ENCODE data around the gene EXOC8.
"Not testable (repeated sequence)": the region's sequence is repeated elsewhere in the genome, so short reads cannot be mapped to it uniquely, and the experiment has no call there.

The EXOC8 gene

DNA sequence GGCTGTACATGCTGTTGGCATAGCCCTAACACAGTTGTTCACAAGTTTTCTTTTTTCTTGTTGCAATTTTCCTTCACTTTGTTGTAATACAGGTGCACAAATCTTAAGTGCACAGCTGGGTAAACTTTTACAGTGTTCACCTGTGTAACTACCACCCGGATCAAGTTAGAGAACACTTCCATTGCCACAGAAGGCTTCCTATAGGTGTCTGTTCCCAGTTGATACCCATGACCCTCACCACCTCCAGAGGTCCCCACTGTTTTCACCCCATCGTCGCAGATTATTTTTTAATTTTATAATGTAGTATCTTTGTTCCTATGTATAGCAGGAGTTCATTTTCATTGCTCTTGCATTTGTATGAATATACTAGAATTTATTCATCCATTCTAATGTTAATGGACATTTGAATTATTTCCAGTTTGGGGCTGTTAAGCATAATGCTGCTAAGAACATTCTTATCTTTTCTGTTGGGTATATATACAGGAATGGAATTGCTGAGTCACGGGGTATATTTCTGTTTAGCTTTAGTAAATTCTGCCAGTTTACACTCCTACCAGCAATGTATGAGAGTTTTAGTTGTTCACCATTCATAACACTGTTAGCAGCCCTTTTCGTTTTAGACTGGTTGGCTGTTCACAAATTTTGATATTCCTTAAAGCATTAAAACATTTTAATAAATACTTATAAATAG is 16.8 kb upstream of the EXOC8 start:
- no peak for DNase-seq (ENCODE audit: low read depth, low spot score)
- H3K27ac ChIP-seq, result no peak overlapping the region

- no peak for DNase-seq (ENCODE audit: low read depth, low spot score)
Measured at GRCh38 chr1:231353086-231353485, 15.4 kb upstream of the EXOC8 start.

GRCh38 chr1:231351816-231352215 is 14.2 kb upstream of the EXOC8 start:
- H3K27ac ChIP-seq, result no peak overlapping the region
- DNase-seq (ENCODE audit: low read depth, low spot score), result no peak

More at GRCh38 chr1:231353086-231353485, 15.4 kb upstream of the EXOC8 start:
- H3K27ac ChIP-seq, result no peak overlapping the region

DNA sequence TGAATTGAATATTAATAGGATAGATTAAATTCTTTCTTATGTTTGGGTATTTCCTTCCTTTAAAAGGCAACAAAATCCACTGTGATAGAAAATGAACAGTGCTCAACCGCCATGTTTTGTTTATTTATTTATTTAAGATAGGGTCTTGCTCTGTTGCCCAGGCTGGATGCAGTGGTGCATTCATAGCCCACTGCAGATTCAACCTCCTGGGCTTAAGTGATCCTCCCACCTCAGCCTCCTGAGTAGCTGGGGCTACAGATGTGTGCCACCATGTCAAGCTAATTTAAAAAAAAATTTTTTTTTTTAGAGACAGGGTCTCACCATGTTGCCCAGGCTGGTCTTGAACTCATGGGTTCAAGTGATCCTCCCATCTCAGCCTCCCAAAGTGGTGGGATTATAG is 11.2 kb upstream of the EXOC8 start:
- not testable (repeated sequence) for H3K27ac ChIP-seq; DNase-seq (ENCODE audit: low read depth, low spot score)

GRCh38 chr1:231348442-231348841 is 10.8 kb upstream of the EXOC8 start:
- no peak overlapping the region for H3K27ac ChIP-seq
- no peak for DNase-seq (ENCODE audit: low read depth, low spot score)

GRCh38 chr1:231347961-231348360 is 10.3 kb upstream of the EXOC8 start:
- H3K27ac ChIP-seq, result no peak overlapping the region
- no peak for DNase-seq (ENCODE audit: low read depth, low spot score)

- DNase-seq (ENCODE audit: low read depth, low spot score), result no peak
- H3K27ac ChIP-seq, result peak overlapping the region; percentile 64
Measured at GRCh38 chr1:231340328-231341013, 2.8 kb upstream of the EXOC8 start.

DNA sequence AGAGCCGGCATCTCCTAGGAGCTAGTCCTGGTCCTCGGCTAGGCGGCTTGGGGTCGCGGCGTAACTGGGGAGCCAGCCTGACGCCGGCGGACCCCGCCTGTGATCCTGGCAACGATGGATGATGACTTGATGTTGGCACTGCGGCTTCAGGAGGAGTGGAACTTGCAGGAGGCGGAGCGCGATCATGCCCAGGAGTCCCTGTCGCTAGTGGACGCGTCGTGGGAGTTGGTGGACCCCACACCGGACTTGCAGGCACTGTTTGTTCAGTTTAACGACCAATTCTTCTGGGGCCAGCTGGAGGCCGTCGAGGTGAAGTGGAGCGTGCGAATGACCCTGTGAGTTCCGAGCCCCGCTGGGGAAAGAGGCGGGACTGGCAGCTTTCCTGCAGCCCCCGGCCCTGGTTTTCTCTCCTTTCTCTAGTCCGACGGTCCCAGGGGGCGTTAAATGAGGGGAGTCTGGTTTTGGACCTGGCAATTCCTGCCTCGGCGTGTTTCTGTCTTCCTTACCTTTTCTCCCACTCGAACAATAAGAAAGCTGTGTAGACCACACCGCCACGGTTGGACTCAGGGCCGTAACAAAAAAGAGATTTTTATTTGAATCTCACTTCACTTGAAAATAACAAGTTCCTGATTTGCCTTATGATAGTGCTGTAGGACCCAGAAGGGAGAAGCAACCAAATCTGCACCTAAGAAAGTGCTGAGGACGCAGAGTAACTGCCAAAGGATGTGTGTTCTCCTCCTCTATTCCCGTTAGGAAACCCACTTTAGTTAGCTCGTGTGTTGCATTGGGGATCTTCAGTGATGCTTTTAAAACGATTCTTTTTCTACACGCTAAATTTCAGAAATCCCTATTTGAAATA is 847 bp upstream of the EXOC8 start, which contains the start of gene SPRTN:
Gene SPRTN, plus strand, starts transcription at position 24 of the 859 bp plus-strand sequence. Its CDS starts 91 bp downstream, at position 115.
- H3K27ac ChIP-seq, result peak within 1 kb of the TSS; percentile 94
- DNase-seq (ENCODE audit: low read depth, low spot score), result no peak

DNA sequence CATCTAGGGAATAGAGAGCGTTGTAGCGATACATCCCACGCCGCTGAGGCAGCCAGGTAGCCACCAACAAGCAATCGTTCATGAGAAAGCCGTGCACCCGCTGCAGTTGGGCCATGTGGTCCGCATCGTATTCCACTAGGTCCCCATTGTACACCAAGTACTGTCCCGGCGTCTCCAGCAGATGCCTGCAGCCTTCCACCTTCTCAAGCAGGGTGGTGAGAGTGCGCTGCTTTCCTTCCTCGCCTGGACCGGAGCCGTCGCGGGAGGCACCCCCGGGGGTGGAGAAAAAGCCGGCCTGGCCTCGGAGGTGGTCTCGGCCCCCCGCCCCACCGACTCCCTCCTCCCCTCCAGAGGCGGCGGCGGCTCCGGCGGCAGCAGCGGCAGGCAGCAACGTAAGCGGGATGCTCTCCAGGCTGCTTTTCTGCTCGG is 595 bp downstream of the EXOC8 start:
- DNase-seq (ENCODE audit: low read depth, low spot score), result no peak
- peak overlapping the region; percentile 94 for H3K27ac ChIP-seq

DNA sequence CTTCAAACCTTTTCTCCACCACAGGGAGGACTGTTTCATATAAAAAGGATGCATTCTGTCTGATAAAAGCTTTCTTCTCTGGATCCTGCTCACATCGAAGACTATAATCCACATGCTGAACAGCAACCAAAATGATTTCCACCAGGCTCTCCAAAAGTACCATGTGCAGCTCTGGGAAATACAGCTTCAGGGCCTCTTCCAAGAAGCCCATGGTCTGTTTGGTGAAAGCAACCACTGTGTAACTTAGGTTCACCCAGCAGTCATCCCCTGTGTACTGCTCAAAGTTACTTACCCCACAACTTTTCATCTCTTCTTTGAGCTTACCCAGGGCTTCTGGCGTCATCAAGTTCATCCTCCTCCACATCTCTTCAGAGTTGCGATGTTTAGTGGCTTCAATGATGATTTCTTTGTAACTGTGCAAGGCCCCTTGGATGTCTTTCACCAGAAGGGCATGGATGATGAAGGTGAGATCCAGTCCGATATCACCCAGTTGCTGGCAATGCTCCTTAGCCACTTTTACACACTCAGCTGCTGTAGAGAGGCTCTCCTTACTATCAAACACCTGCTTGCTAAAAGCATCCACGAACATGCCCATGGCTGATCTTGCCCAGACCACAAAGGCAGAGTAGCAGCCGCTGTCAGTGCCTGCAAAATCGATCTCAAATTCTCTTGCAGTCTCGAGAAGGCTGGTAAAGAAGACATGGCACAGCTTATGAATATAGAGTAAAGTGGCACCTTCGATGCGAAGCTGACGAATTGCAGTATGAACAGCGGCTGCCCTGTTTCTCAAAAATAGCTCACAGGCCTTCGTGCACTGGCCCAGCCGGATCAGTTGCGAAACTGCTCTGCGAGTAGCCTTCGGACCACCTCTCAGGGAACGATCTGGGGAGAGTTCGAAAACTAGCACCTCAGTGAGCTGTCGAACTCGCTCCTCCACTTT is 1.7 kb downstream of the EXOC8 start:
- DNase-seq (ENCODE audit: low read depth, low spot score), result no peak
- H3K27ac ChIP-seq, result no peak overlapping the region

- no peak for DNase-seq (ENCODE audit: low read depth, low spot score)
- no peak overlapping the region for H3K27ac ChIP-seq
Measured at GRCh38 chr1:231334952-231335351, 2.7 kb downstream of the EXOC8 start.

GRCh38 chr1:231334079-231334666 is 3.5 kb downstream of the EXOC8 start:
- H3K27ac ChIP-seq, result no peak overlapping the region
- DNase-seq (ENCODE audit: low read depth, low spot score), result no peak

DNA sequence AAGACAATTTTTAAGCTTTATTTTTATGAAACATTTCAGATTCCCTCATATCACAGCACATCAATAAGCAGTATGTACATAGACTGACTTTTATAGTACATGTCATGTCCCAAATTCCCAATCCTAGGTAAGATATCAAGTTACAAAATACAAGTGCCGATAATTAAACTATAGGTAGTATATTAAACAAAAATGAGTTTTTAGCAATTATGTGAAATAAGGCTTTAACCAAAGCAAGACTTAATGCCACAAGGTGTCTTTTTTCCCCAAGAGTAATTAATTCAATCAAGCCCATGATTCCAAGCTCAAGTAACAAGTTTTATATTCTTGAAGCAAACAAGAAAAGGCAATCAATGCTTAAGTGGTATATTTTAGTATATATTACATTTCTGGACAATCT is 4.9 kb downstream of the EXOC8 start:
- no peak overlapping the region for H3K27ac ChIP-seq
- DNase-seq (ENCODE audit: low read depth, low spot score), result no peak

DNA sequence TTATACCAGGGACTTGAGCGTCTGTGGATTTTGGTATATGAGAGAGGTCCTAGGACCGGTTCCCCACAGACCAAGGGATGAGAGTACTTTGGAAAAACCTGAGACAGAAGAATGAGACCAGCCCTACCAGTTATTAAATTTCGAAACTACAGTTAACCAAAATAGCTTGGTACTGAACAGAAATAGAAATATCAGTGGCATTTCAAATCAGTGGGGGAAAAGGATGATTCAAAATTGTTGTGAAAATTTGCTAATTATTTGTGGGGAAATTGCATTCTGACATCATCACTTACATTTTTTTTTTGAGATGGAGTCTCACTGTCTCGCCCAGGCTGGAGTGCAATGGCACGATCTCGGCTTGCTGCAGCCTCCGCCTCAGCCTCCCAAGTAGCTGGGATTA is 8.2 kb downstream of the EXOC8 start:
- H3K27ac ChIP-seq, result no peak overlapping the region
- no peak for DNase-seq (ENCODE audit: low read depth, low spot score)

DNA sequence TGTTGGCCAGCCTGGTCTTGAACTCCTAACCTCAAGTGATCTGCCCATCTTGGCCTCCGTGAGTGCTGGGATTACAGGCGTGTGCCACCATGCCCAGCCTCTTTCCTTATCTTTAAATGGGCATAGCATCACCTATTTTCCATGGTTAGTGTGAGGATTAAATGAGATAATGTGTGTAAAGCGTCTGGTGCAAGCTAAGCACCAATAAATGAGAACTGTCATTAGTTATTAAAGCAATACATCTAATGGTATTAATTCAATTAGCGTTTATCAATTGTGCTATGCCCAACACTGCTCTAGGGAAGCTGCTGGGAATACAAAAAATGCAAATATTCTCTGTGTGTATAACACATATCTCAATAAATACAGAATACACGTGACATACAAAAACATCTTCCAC is 10.0 kb downstream of the EXOC8 start:
- DNase-seq (ENCODE audit: low read depth, low spot score), result no peak
- no peak overlapping the region for H3K27ac ChIP-seq

GRCh38 chr1:231326248-231326647 is 11.4 kb downstream of the EXOC8 start:
- DNase-seq (ENCODE audit: low read depth, low spot score), result no peak
- H3K27ac ChIP-seq, result no peak overlapping the region

- no peak overlapping the region for H3K27ac ChIP-seq
- no peak for DNase-seq (ENCODE audit: low read depth, low spot score)
Measured at GRCh38 chr1:231324660-231325059, 13.0 kb downstream of the EXOC8 start.

DNA sequence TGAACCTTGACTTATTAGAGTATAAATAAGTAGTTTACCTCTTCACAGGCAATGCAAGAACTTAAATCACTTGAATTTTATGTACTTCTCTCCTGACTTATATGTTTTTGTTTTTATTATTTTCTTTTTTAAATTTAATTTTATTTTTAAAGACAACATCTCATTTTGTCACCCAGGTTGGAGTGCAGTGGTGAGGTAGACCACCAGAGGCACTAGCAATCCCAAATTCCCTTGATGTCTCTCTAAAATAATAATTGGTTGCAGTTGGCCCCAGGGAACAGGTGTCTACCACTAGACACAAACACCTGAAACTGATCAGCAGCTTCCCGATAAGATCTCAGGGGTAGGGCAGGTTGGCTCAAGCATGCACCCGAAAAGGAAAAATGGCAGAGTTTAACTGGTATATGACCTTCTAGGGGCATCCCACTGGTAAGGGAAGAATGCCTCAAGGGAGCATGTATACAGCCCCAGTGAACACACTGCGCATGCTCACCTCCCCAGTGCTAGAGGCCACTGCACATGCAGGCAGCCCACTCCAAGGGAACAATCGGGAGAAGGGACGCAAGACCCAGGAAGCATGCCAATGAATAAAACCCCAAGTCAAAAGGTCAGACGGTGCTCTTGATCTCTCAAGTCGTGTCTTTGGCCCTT is 14.6 kb downstream of the EXOC8 start:
- no peak for DNase-seq (ENCODE audit: low read depth, low spot score)
- no peak overlapping the region for H3K27ac ChIP-seq

DNA sequence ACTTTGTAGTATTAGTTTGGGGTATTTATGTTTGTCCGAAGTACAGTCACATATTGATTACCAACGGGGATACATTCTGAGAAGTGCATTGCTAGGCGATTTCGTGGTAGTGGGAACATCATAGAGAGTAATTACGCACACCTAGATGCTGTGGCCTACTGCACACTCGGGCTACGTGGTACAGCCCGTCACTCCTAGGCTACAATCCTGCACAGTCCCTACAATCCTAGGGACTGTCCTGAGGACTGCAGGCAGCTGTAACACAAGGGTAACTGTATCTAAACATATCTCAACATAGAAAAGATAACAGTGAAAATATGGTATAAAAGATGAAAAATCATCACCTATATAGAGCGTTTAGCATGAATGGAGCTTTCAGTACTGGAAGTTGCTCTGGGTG is 18.6 kb downstream of the EXOC8 start:
- H3K27ac ChIP-seq, result no peak overlapping the region
- DNase-seq (ENCODE audit: low read depth, low spot score), result no peak

Data from epithelial cell of prostate (primary cell).